Measurements from ENCODE around the gene LAMTOR2.

Gene LAMTOR2

DNA sequence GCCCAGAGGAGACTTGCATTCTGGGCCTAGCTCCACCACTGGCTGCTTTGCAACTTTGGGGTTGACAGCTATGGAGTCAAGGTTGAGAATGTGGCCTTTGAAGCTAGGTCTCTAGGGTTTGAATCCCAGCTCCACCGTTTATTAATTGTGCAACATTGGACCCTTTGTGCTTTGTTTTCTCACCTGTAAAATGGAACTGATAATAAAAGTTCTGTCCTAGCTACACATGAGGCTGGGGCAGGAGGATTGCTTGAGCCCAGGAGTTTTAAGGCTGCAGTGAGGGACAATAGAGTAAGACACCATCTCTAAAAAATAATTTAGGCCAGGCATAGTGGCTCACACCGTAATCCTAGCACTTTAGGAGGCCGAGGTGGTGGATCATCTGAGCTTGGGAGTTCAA lies 44.7 kb downstream of the LAMTOR2 start:
- DNase-seq, result no peak

DNA sequence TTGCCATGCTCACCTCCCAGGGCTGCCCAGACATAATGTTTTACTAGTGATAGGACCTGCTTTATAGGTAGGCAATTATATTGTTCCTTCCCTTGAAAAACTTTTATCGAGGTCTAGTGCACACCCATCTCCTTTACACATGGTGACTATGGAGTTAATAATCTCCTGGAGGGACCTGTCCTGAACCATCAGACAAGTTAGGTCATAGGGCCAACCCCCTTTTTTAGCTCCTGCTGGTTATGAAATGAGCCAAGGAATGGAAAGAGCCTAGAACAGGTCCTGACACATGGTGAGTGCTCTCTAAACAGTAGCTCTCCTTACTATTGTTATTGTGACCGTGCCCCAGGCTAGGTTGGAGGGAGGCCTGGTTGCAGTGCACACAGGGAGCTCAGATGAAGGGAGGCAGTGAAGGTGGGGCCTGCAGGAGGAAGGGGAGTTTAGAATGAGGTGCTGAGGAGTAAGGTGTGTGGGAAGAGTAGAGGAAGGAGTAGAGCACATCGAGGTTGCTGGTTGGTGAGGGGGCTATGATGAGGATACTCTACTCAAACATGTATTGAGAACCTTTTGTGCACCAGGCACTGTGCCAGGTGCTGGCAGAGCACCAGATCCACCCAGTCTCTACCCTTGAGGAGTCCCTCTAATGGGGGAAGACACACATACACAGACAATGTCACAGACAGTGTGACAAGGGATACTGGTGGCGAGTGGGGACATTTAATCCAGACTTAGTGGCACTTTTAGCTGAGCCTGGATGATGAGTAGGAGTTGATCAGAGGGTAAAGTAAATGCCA lies 45.8 kb downstream of the LAMTOR2 start:
- peak; percentile 71 for DNase-seq

GRCh38 chr1:156101880-156102279 lies 47.3 kb downstream of the LAMTOR2 start:
- DNase-seq, result no peak

DNA sequence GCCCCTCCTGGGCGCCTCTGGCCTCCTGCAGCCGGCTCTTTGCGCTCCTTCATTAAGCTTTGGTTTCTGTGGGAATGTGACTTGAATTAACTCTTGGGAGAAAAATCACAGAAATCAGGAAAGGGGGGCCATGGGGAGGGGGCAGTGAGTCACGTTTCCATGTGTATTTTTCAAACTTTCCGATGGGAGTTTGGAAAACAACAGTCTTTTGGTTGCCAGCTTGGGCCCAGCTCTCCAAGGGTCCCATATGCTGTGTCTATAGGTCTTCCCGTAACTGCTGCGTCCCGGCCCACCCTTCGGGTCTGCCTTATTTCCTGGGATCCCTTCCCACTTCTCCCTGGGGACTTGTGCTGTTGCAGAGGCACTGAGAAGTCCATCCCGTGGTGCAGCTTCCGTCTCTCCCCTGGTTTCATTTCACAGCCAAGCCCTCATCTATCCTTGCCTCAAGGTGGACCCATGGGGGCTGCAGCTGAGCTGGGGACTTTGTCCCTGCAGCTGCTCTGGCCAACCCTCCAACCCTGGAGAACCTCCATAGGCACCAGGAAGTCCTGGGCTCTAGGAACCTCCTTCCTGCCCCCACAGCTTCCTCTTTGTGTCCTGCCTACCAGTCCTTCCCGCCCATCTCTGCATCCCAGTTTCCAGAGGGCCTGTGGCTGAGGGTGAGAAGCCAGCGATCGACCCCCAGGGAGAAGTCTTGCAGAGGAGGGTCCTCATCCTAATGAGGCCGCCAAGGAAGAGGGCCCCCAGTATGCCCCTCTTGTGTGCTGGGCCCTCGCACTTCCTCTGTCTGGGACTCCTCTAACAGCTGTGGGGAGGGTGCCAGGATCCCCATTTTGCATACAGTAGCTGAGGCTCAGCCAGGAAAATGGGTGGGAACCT lies 48.3 kb downstream of the LAMTOR2 start:
- DNase-seq, result no peak

DNA sequence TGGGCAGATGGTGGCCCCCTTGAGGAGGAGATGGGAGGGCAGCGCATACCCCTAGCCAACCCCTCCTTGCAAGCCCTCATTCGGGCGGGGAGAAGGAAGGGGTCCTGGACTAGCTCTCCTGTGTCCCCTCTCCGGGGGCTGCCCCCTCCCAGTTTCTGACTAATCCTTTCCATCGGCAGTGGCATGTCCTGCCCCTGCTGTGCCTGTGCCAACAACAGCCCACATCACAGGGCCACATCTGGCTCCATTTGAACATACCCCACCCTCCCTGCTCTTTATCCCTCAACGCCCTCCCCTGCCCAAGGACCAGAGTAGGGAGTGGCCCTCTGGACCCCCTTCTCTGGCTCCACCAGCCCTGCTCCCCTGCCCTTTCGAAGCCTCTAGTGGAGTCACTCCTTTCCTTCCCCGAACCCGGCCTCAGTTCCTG lies 49.0 kb downstream of the LAMTOR2 start:
- no peak for DNase-seq

- DNase-seq, result peak; percentile 36
Observed at GRCh38 chr1:156104065-156104810, 49.7 kb downstream of the LAMTOR2 start.

DNA sequence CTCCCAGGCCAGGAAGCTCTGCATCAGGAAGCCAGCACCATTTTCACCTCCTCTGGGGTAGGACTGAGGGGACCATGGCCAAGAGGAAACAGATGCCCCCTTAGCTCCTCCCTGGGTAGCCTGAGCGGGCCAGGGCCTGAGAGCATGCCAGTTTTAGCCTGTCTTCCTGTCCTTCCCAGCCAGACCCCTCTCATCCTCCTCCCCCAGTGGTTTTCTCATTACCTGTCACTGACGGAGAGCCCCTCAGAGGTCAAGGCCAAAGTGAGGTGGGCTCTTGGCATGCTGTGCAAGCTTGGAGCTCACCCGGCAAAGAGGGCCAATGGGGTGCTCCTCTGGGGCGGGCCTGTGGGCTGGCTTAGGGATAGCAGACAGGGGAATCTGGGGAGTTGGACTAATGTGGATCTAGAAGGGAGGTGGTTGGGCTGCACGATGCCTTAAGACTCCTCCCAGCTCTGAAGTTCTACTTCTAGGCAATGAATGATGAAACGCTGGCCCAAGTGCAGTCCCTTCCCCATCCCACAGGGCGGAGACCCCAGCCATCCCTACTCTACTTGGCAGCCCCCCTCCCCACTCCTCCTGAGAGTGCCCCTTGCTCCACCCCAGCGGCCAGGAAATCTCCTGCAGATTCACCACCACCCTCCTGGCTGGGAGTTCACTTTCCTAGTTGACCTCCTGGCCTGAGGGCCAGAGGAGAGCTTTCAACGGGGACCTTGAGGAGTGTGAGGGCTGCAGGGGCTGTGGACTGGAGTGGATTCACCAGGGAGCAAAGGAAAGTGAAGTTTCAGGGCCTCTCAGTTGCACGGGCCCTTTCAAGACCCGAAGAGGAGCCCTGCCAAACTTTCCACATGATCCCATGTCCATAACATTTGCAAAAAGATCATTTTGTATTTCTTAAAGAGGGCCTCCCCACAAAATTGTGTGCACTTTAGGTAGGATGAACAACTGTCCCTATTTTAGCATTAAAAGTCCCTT lies 50.6 kb downstream of the LAMTOR2 start:
- DNase-seq, result no peak

- DNase-seq, result no peak
Observed at GRCh38 chr1:156106624-156107488, 52.3 kb downstream of the LAMTOR2 start.

GRCh38 chr1:156108057-156108456 lies 53.5 kb downstream of the LAMTOR2 start:
- no peak for DNase-seq
